ENCODE results near the gene ATP12A.
A peak's percentile ranks its signal among the peaks of the same experiment; 100 is the strongest.

ATP12A gene

DNA sequence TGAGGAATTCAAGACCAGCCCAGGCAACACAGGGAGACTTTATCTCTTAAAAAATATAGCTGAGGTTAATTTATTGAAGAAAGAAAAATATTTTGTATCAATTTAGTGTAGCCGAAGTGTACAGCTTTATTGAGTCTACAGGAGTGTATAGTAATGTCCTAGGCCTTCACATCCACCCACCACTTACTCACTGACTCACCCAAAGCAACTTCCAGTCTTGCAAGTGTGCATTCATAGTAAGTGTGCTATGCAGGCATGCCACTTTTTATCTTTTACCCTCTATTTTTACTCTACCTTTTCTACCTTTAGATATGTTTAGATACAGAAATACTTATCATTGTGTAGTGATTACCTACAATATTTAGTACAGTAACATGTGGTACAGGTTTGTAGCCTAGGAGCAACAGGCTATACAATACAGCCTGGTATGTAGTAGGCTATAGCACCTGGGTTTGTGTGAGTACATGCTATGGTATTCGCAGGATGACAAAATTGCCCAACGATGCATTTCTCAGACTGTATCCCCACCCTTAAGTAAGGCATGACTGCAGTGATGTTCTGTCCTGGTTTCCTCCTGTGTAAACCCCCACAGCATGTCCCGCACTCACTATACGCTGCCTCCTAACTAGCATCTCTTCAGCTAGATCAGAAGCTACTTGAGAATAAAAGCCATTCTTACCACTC lies 15.3 kb upstream of the ATP12A start:
- DNase-seq, result no peak

DNA sequence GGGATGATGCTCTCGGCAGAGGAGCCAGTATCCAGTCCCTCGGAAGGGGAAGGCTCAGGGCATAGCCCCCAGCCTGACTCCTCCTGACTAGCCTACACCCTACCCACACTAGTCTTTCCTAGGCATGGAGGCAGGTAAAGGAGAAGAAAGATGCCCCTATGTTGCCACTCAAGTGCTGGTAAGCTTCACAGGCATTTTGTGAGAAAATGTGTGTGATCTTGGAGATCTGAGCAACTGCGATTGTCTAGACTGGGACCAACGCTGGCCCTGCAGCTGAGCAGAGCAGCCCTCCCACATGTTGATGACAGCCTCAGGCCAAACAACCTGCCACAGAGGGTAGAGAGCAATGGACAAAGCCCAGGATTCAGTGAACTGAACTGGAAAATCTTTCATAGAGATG lies 11.7 kb upstream of the ATP12A start:
- no peak for DNase-seq

DNA sequence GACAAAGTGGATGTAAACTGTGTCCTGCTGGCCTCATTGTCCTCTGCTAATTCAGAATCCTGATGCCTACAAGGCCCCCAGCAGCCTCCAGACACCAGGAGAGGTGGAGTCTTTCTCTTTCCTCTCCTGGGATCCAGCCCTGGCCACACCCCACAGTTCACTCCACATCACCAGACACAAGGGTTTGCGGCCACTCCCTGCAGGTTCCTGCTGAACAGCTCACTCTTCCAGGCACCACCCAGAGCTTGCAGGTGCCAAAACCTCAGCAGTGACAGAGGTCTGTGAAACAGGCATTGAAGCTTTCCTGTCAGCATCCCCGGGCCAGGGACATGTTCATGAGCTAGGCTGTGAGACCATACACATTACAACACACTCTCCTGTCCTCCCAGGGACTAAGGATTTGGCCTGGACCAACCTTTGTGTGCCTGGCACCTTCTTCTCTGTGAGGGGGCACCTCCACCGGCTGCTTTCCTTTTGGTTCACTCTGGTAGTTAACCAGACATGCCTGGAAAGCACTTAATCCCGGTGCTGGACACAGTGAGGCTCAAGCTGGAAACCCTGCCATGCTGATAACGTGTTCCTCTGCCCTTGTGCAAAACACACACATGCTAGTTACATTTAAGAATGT lies 11.1 kb upstream of the ATP12A start:
- no peak for DNase-seq

DNA sequence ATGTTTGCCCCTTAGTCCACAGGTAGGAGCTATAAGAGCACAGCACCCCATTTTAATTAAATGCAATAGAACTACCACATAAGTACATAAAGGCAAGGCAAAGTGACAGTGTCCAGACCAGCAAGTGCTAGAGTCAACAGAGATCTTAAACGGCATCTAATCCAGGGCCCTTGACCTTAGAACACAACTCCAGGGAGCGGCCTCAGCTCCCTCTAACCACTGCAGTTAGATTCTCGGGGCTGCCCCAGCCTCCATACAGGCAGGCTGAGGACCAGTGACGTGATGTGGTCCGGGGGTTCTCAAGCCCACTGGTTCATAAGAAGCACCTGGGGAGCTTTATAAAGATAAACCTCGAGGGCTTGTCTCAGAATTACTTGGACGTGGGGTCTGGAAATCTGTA lies 10.0 kb upstream of the ATP12A start:
- DNase-seq, result no peak

DNA sequence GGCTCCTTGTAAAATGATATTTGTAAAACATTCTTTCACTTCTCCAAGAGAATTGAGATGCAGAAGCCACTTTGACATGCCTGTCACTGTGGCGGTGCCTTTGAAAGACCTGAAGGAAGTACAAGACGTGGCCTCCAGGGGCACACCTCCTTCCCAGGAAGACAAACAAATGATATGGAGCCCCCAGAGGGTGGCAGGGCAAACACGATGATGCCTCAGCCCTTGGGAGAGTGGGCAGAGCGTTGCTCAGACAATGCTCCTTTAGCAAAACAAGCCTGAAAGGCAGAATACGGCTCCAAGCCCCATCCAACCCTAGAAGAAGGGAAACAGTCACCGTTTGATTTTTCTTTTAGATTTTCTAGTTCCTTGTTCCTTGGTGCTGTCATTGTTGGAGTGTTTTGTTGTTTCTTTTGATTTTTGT lies 9.2 kb upstream of the ATP12A start:
- peak; percentile 61 for DNase-seq

DNA sequence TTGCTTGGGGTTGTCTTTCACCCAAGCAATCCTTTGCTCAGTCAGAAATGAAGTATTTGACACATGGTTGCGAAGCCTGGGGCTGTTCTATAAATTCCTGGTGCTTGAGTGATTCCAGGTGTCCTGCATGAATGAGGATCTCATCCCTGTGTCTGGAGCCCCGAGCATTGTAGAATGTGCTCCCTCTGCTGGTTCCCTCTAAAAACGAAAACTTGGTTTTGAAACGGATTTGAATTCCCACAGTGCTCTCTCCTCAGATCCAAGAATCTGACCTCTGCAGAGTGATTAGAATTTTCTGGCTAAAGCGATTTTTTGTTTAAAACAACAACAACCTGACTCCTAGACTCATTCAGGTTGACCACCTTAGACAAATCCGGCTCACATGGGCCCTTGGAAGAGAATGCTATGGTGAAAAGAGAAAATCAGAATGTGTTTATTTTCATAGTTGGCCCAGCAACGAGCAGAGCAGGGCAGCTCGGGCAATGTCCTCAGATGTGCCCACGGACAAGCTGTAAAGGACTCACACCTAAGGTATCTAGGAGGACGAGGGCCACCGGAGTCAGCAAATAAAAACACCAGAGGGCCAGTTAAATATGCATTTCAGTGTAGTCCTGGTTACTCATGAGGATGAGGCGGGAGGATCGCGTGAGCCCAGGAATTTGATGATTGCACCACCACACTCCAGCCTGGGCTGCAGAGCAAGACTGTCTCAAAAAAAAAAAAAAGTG lies 8.7 kb upstream of the ATP12A start:
- DNase-seq, result peak; percentile 43

DNA sequence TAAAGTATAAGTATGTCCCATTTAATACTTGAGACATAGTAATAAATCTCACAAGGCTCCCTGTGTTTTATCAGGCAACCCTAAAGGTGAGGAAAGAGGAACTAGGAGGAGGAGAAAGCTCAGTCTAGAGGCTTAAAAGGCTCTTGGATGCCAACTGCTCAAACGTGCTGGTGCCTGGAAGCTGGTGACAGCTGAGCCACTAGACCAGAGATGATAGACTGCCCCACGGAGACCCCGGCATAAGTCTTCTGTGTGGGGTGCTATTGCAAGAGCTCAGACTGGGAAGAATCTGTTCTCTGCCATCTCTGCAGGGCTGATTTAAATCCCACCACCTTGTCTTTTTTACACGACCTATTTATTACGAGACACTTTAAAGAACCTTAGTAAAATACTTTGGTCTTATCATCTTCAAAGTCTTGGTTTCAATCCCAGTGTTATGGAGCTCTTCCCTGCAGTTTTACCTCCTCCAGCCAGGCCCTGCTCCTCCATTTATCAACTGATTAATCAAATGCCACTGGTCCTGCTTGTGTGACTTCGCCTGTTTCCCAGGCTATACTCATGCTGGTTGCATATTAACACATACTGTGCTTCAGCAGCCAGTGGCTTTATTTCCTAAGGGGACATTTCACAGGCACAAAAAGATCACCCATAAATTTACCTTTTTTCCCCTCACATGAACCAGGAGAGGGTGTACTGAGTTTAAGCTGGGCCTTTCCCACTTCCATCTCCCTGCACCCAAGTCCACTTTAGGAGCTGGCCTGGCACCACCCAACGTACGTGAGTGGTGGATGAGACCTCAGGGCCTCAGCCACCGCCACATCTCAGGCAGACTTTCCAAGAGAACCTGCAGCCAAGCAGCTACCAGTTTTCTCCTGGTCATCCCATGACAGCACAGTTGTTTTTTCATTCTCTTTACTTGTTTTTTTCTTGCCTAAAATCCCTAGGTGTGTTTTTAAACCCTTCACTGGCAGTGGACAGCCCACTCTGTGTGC lies 7.8 kb upstream of the ATP12A start:
- peak; percentile 9 for DNase-seq

DNA sequence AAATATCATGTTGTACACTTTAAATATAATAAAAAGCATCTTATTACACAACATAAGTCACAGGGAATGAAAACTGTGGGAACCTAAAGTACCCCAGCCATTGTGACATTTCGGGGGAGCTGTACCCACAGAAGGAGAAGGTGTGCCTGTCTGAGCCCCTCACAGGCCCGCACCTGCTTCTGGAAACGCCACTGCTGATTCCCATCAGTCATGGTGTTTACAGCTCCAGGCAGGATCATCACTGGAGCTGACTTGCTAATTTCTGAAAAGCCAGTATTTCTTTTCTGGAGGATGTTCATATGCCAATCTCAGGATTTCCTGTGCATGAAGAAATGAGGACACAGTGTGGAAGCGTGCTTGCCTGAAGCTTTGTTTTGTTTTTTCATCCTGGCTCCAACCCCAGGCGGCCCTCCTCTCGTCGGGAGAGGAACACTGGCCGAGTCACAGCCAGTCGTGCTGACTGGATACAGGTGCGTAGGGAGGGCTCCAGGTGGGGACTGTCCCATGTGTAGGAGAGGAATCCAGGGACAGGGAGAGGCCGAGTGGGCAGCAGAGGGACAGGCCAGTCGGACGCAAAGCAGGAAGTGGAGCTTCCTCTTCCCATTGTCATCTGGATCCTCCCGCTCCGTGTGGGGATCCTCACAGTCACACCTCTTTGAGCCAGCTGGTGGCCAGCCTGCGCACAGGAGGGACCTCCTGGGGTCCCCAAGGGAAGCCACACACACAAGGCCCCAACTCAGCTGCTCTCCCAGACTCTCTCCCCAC lies 4.2 kb upstream of the ATP12A start:
- DNase-seq, result no peak

DNA sequence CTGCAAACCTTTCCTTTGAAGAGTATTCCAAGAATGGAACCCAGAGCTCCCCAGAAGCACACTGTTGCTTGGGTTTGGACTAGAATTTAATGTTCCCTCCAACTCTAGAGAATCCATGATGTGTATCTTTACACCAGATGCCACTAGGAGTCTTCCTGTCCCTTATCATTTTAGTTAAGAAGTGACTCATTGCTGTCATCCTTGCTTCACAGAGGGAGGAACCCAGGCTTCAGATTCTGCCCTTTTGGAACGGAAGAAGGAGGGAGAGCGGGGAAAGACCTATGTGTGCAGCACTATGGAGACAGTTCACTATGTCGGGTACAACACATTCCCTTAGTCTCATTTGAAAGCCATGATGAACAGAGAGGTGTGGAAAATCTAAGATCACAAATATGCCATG lies 2.1 kb upstream of the ATP12A start:
- peak; percentile 25 for DNase-seq

DNA sequence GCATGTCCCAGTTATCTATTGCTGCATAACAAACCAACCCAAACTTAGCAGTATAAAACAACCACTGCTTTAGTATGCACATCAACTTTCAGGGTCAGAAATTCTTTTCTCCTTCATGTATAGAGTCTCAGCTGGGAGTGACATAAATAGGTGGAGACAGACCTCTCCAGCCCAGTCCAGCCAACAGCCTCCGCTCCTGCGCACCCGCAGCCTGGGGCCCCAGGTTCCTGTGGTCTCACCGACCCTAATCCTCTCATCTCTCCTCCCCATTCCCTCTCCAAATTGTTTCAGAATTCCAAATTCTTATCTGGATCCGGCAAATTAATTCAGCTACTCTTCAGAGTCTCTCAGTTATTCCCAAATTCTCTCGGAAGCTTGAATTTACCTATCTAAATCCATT lies 522 bp upstream of the ATP12A start:
- no peak for DNase-seq

DNA sequence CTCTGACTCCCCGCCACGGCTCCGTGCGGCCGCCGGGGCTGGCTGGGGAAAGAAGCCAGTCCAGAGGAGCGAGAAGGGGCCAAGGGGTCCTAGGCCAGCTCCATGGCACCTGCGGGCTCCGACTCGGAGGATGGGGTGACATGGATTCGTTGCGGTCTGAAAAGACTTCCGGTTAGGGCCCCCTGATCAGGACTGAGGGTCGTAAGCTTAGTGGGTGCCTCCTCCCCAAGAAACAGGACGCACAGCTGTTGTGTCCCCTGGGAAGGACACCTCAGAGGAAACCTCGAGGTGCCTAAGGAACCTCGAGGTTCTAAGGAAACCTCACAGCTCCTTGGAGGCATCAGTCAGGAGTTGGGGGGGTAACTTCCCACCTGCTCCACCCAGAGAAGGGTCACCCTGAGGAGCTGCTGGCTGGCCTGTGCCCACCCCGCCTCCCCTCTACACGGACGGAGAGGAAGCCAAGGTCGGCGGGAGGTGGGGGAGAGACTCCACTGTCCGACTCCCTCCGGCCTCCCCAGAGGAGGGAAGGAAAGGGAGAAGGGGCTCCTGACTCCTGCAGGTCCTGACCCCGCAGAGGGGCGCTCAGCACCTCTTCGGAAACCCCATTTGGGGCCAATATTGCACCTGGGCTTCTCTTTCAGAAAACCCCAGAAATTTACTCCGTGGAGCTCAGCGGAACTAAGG lies 855 bp downstream of the ATP12A start:
- DNase-seq, result no peak

DNA sequence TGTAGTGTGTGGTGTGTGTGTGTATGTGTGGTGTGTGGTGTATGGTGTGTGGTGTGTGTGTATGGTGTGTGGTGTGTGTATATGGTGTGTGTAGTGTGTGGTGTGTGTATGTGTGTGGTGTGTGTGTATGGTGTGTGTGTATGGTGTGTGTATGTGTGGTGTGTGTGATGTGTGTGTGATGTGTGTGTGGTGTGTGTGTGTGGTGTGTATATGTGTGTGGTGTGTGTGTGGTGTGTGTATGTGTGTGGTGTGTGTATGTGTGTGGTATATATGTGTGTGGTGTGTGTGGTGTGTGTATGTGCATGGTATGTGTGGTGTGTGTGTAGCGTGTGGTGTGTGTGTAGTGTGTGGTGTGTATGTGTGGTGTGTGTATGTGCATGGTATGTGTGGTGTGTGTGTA lies 1.7 kb downstream of the ATP12A start:
- DNase-seq, result no peak

DNA sequence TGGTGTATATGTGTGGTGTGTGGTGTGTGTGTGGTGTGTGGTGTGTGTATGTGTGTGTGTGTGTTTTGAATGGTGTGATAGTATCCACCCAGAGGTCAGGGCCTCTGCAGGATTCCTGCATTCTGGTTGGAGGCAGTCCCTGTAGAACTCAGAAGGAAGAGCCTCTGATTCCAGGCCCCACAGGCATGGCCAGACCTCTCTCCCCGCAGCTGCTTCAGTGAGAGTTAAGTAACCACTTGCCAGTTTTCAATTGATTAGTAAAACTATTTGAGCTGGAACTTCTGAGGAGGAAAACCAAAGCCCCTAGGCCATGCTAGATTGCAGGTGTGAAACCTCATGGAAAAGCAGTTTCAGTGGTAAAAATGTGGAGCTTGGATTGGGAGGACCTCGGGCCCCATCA lies 2.1 kb downstream of the ATP12A start:
- DNase-seq, result no peak

DNA sequence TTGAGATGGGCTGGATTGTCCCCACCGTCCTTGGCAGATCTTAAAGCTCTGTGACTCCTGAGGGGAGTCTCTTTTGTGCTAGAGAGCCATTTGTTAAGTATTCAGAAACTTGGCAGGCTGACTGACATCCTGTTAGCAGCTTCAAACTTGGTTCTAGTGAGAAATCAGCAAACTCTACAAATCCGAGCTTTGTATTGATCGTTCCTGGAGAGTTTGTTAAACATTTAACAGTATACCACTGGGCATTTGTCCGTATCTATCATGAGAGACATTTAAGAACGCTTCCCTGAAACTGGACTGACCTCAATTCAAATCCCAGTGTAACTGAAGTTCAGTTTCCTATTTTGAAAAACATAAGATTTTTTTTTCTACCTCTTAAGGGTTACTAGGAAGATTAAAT lies 3.1 kb downstream of the ATP12A start:
- no peak for DNase-seq

DNA sequence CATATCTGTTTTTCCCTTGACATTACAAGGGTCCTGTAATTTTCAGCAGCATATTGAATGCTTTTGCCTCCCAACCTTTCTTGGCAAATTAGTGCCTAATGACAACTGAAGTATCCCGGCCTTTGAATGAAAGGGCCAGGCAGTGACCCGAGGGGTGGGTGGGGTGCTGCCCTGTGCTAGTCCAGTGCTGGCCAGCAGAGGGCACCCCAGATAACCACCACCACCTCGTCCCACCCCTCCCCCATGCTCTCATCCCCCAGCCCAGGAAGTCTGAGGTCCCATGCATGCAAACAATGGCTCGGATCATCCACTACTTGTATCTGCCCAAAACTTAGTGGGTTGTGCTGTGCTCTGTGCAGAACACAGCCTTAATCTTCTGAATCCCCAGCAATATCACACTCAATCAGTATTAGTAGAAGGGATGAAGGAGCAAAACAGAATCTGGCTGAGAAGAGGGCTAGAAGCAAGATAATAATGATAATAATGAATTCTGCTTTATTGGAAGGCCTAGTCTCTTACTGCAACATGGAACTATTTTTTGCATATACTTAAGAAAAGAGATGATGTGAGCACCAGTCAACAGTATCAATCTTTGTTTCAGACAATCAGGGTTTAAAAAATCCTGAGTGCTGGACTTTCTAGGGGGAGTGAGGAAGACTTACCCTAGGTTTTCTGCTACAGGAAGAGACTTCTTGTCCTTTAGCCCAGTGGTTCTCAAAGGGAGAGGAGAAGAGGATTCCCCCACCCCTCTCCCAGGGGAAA lies 3.8 kb downstream of the ATP12A start:
- peak; percentile 2 for DNase-seq

DNA sequence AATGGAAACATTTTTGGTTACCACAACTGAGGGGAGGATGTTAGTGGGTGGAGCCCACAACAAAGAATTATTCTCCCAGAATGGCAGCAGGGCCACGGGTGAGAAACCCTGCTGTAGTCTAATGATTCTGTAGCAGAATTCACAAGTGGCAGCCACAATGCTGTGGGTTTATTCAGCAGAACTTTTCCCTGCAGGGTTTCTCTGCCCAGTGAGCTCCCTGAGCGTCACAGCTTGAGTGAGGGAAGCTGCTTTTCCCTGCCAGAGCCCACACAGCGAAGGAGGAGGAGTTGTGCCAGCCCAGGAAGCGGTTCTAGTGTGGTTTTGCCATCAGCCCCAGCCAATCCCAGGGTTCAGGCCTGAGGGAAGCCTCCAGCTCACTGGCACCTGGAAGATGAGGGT lies 4.4 kb downstream of the ATP12A start:
- no peak for DNase-seq

DNA sequence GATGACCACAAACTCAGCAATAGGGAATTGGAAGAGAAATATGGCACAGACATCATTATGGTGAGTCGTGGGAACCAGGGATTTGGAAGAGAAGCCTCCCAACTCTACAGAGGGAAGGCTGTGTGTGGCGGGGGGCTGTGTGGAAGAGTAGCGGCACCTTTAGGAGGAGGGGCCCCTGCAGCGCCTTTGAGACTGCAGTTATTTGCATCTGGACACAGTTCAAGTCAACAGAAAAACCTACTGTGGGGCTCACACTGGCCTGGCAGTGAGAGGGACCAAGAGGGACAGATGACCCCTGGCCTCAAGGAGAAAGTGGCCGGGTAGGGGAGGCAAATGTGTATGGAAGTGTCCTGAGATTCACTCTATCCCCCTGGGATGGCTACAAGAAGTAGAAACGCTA lies 5.1 kb downstream of the ATP12A start:
- no peak for DNase-seq

DNA sequence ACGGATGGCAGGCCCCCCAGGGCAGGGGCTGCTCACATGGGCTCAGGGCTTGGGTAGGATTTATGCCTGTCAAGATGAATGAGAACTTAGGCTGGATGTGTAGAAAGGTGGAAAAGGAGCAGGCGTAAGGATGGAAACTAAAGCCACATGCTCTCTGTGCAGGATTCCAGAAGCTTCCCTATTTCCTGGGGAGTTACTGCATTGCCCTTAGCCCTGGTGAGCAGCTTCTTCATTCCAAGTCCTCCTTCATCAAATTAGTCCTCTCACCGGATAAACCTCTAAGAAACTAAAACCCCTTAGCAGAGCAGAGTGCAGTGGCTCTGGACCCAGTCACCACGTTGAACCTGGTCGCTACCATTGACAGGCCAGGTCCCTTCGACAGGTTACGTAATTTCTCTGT lies 7.4 kb downstream of the ATP12A start:
- peak; percentile 46 for DNase-seq

DNA sequence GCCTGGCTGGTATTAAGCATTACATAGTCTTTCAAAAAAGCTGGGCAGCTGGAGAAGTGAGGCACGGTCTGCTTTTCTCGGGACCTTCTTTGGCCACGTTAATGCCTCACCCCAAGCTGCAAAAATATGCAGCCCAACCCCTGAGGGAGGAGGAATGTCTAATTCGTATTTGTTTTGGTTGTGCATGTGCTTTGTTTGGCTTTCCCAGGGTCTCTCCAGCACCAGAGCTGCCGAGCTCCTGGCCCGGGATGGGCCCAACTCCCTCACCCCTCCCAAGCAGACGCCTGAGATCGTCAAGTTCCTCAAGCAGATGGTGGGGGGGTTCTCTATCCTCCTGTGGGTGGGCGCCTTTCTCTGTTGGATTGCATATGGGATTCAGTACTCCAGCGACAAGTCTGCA lies 7.9 kb downstream of the ATP12A start:
- DNase-seq, result no peak

DNA sequence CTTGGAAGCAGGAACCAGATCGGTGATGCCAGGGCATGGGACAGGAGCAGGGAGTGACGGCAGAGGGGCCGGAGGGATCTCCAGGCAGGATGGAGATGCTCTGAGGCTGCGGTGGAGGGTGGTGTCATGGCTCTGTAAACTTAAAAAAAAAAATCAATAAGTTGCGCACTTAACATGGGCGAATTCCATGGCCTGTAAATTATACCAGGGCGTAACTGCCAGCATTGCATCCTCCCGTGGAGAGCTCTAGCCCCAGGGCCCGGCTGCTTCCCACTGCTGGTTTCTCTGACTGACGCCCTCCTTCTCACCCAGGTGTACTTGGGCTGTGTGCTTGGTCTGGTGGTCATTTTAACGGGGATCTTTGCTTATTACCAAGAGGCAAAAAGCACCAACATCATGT lies 8.7 kb downstream of the ATP12A start:
- no peak for DNase-seq

DNA sequence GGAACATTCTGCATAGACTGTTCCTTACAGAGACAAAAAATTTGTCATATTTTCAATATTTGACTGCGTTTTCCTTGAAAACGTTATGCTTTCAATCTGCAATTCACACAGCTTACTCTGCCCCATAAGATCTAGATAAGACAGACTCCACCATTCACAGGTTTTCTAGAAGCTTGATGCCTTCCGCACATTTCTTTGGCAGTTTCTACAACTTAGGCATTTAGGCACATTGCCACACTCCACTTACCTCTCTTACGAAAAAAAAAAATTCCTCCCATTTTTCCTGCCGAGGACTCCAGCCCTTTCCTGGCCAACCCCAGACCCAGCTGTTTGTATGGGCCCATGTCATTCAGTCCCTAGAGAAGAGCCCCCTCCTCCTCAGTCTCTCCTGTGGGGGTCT lies 11.2 kb downstream of the ATP12A start:
- DNase-seq, result no peak
